HL-60 (cell line): ENCODE data around the gene HDAC9.

Experiments
- POLR2AphosphoS5 ChIP-seq: IDR thresholded peaks from 2 replicates; pipeline ENCODE4 v1.6.1; 2012; ENCODE audit warnings: low read depth
- TF ChIP-seq, protein P1 (sequence below): IDR thresholded peaks from one replicate; pipeline ENCODE4 v1.5.1; 2011; ENCODE audit warnings: low read length, control low read depth, inconsistent platforms; ENCODE audit not compliant: insufficient read depth

DNA sequence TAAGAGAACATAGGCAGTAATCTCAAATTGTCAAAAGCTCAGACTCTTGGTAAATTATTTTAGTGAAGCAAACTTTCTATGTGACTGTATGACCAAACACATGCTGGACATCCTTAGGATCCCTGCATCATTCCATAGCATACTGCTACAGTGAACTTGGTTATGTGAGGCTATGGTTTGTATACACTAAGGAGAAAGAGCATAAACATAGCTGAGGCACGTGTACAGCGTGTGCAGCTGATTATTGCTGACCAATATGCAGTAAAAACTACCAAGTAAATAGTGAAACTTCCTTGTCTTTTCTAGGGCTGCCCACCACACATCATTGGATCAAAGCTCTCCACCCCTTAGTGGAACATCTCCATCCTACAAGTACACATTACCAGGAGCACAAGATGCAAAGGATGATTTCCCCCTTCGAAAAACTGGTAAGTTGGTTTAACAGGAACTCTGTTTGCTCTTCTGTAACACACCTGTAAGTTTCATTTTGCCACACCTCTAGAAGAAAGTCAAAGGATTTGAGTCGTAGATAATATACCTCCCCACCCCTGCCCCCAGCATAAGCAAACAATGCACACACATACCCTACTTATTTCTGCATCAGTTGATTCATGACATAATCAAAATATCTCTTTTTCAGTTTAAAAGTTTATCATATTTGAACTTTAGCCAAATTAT lies 98.2 kb downstream of the HDAC9 start:
- TF ChIP-seq POLR2AphosphoS5 = no peak
- TF ChIP-seq, protein P1, sequence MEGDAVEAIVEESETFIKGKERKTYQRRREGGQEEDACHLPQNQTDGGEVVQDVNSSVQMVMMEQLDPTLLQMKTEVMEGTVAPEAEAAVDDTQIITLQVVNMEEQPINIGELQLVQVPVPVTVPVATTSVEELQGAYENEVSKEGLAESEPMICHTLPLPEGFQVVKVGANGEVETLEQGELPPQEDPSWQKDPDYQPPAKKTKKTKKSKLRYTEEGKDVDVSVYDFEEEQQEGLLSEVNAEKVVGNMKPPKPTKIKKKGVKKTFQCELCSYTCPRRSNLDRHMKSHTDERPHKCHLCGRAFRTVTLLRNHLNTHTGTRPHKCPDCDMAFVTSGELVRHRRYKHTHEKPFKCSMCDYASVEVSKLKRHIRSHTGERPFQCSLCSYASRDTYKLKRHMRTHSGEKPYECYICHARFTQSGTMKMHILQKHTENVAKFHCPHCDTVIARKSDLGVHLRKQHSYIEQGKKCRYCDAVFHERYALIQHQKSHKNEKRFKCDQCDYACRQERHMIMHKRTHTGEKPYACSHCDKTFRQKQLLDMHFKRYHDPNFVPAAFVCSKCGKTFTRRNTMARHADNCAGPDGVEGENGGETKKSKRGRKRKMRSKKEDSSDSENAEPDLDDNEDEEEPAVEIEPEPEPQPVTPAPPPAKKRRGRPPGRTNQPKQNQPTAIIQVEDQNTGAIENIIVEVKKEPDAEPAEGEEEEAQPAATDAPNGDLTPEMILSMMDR = no peak
